RWPE1 (cell line): ENCODE data around the gene DUSP15.

ENCODE experiments used
- CTCF ChIA-PET: fragments of 350-600 bp; sonication (Branson Sonifier 250); formaldehyde crosslinking; extraction: SDS; loops from one replicate; lab custom pipeline; 2021; lab: Yijun Ruan, JAX
- POLR2A ChIA-PET: fragments of 400-600 bp; formaldehyde crosslinking; extraction: SDS; loops from one replicate; lab custom pipeline; 2020; ENCODE audit warnings: antibody characterized with exemption; ENCODE audit not compliant: low non-redundant PET; lab: Yijun Ruan, JAX
- DNase-seq: peaks from one replicate; pipeline ENCODE4 v3.0.0; 2012; ENCODE audit warnings: low spot score
- H3K27ac ChIP-seq: fragments of 450-650 bp; 2 replicates; pipeline ENCODE4 v1.5.1; 2017
- CTCF ChIP-seq: fragments of 450-650 bp; conservative IDR thresholded peaks from 2 replicates; pipeline ENCODE4 v1.5.1; 2017; ENCODE audit warnings: low read depth, mild to moderate bottlenecking

DUSP15 gene

GRCh38 chr20:31811198-31811597 is 59.1 kb downstream of the DUSP15 start:
- POLR2A ChIA-PET = no interaction called here
- DNase-seq = no peak
- H3K27ac ChIP-seq = no peak overlapping the region
- CTCF ChIA-PET = interaction anchor here (0.9 kb wide), 1 partner anchor 11 kb away, joined by 8 read pairs; no protein-coding TSS in a partner anchor
- TF ChIP-seq CTCF = no peak
